DND-41 (cell line): ENCODE data around the gene SMIM22.

ENCODE experiments used
- ATAC-seq: fragments of 200-7000 bp; cut with Tn5 transposase; 3 replicates; pipeline ENCODE4 v1.9.1; 2021; ENCODE audit warnings: low read depth; ENCODE audit not compliant: insufficient read depth
- DNase-seq: peaks from one replicate; pipeline ENCODE4 v3.0.0-alpha.2; 2020
- H2AFZ ChIP-seq: 2 replicates; pipeline ENCODE4 v1.6.0; 2012; ENCODE audit warnings: low read depth, low read length
- H3K27ac ChIP-seq: 2 replicates; pipeline ENCODE4 v1.5.1; 2012; ENCODE audit warnings: low read length, inconsistent platforms
- H3K27me3 ChIP-seq: fragments of 200-600 bp; sonication (generic); 2 replicates; pipeline ENCODE4 v1.6.0; 2012; ENCODE audit warnings: low read length, mild to moderate bottlenecking, inconsistent platforms; ENCODE audit not compliant: insufficient read depth, poor library complexity
- H3K36me3 ChIP-seq: 2 replicates; pipeline ENCODE4 v1.5.1; 2012; ENCODE audit warnings: low read length, inconsistent platforms; ENCODE audit not compliant: insufficient read depth
- H3K4me1 ChIP-seq: 2 replicates; pipeline ENCODE4 v1.5.1; 2012; ENCODE audit warnings: mild to moderate bottlenecking, low read length; ENCODE audit not compliant: insufficient read depth
- H3K4me2 ChIP-seq: 2 replicates; pipeline ENCODE4 v1.6.0; 2012; ENCODE audit warnings: mild to moderate bottlenecking, moderate library complexity, low read length, inconsistent platforms; ENCODE audit not compliant: insufficient read depth
- H3K4me3 ChIP-seq, 2 experiments: fragments of 200-600 bp in 1 of 2; shearing (Covaris generic) in 1 of 2; 2 replicates each; pipeline ENCODE4 v1.5.1; 2012 to 2016; ENCODE audit warnings: inconsistent platforms in 2 of 2, low read length in 2 of 2, mild to moderate bottlenecking in 2 of 2, low read depth in 1 of 2, moderate library complexity in 1 of 2
- H3K79me2 ChIP-seq: 2 replicates; pipeline ENCODE4 v1.6.0; 2012; ENCODE audit warnings: low read length, inconsistent platforms; ENCODE audit not compliant: insufficient read depth
- H3K9ac ChIP-seq: 2 replicates; pipeline ENCODE4 v1.6.0; 2012; ENCODE audit warnings: low read depth, mild to moderate bottlenecking, inconsistent platforms, low read length, moderate library complexity
- H3K9me3 ChIP-seq: 2 replicates; pipeline ENCODE4 v1.5.1; 2012; ENCODE audit warnings: low read length, moderate library complexity, mild to moderate bottlenecking, inconsistent platforms; ENCODE audit not compliant: insufficient read depth, severe bottlenecking
- H4K20me1 ChIP-seq: 2 replicates; pipeline ENCODE4 v1.6.0; 2012; ENCODE audit warnings: low read length; ENCODE audit not compliant: insufficient read depth
- CTCF ChIP-seq: IDR thresholded peaks from 2 replicates; pipeline ENCODE4 v1.5.1; 2012; ENCODE audit warnings: borderline replicate concordance, low read length, moderate library complexity, mild to moderate bottlenecking; ENCODE audit not compliant: poor library complexity, severe bottlenecking; ENCODE audit errors: extremely low read depth
- EZH2 ChIP-seq: IDR thresholded peaks from 3 replicates; pipeline ENCODE4 v1.6.1; 2012; ENCODE audit warnings: borderline replicate concordance, low read depth, mild to moderate bottlenecking, moderate library complexity, low read length, inconsistent platforms; ENCODE audit not compliant: severe bottlenecking

The SMIM22 gene

GRCh38 chr16:4826526-4826925 is 31.4 kb downstream of the SMIM22 start:
- H2AFZ ChIP-seq = no peak overlapping the region
- TF ChIP-seq EZH2 = no peak
- TF ChIP-seq CTCF = no peak
- H3K79me2 ChIP-seq = no peaks in the 10 kb centered on the region
- no peaks in the 10 kb centered on the region for H3K4me1 ChIP-seq
- no peak overlapping the region for H3K27ac ChIP-seq
- peaks cover 86% of the 10 kb centered on the region for H3K36me3 ChIP-seq
- no peak overlapping the region for H3K4me2 ChIP-seq
- no peak for DNase-seq
- peaks cover 6% of the 10 kb centered on the region; the same call in 1 of the 2 replicates for H4K20me1 ChIP-seq
- no peak for ATAC-seq
- no peak overlapping the region for H3K9ac ChIP-seq
- no peak overlapping the region for H3K4me3 ChIP-seq
- no peaks in the 10 kb centered on the region for H3K9me3 ChIP-seq
- no peaks in the 10 kb centered on the region for H3K27me3 ChIP-seq

- Histone ChIP-seq H3K79me2 (no peaks in the 10 kb centered on the region), H3K4me2 (no peak overlapping the region), H2AFZ (no peak overlapping the region), H3K27ac (no peak overlapping the region), H3K9ac (no peak overlapping the region), H3K4me1 (no peaks in the 10 kb centered on the region), H3K36me3 (peaks cover 86% of the 10 kb centered on the region), H3K4me3 (no peak overlapping the region), H3K9me3 (no peaks in the 10 kb centered on the region), H4K20me1 (peaks cover 3% of the 10 kb centered on the region; the same call in 1 of the 2 replicates), H3K27me3 (no peaks in the 10 kb centered on the region)
- ATAC-seq (no peak), DNase-seq (no peak)
- TF ChIP-seq EZH2 (no peak), CTCF (no peak)
These were observed 31.8 kb downstream of the SMIM22 start for GRCh38 chr16:4826980-4827379.

GRCh38 chr16:4828567-4829321 is 33.6 kb downstream of the SMIM22 start:
- H3K27ac ChIP-seq = no peak overlapping the region
- H3K36me3 ChIP-seq = peaks cover 85% of the 10 kb centered on the region
- no peaks in the 10 kb centered on the region for H3K9me3 ChIP-seq
- TF ChIP-seq CTCF = no peak
- TF ChIP-seq EZH2 = no peak
- H3K9ac ChIP-seq = no peak overlapping the region
- DNase-seq (no peak), ATAC-seq (no peak)
- H3K27me3 ChIP-seq = no peaks in the 10 kb centered on the region
- H3K79me2 ChIP-seq = 0 out of 2 replicates have a peak, but pooled peaks cover 2% of the 10 kb centered on the region
- no peak overlapping the region for H3K4me3 ChIP-seq
- no peak overlapping the region for H2AFZ ChIP-seq
- H4K20me1 ChIP-seq = peaks cover 8% of the 10 kb centered on the region; the same call in 1 of the 2 replicates
- H3K4me1 ChIP-seq = no peaks in the 10 kb centered on the region
- no peak overlapping the region for H3K4me2 ChIP-seq
